HT1080 (cell line): ENCODE data around the gene CTSE. TPM values are rescaled to one million over a fixed set of nuclear protein-coding genes. Genes with fewer than 3 reads are reported as not detected.

Experiments
- DNase-seq: peaks from one replicate; pipeline ENCODE4 v3.0.0-alpha.2; 2015; ENCODE audit warnings: low read depth
- total RNA-seq: library from RNA; depleted of rRNA; stranded (reverse); fragments of >200 nt; shearing (Covaris generic); gene quantifications from 2 replicates; pipeline ENCODE4 v1.2.3, GENCODE V29; 2014

The CTSE gene
- total RNA-seq, 1 experiment from 2014 or later: 0.34 TPM

- DNase-seq: no peak
These were observed 27.1 kb upstream of the CTSE start for GRCh38 chr1:206050655-206051235.

GRCh38 chr1:206049919-206050600 is 26.4 kb upstream of the CTSE start:
- DNase-seq: no peak

GRCh38 chr1:206049293-206049692 is 25.6 kb upstream of the CTSE start:
- no peak for DNase-seq

- DNase-seq: no peak
These were observed 24.9 kb upstream of the CTSE start for GRCh38 chr1:206048582-206048981.

- DNase-seq: no peak
These were observed 23.6 kb upstream of the CTSE start for GRCh38 chr1:206047271-206047670.

- no peak for DNase-seq
These were observed 17.9 kb upstream of the CTSE start for GRCh38 chr1:206041640-206042039.

- DNase-seq: no peak
These were observed 16.6 kb upstream of the CTSE start for GRCh38 chr1:206040328-206040727.

GRCh38 chr1:206039046-206039973 is 15.6 kb upstream of the CTSE start:
- DNase-seq: no peak

GRCh38 chr1:206037581-206037980 is 13.9 kb upstream of the CTSE start:
- no peak for DNase-seq

GRCh38 chr1:206036663-206037455 is 13.2 kb upstream of the CTSE start:
- no peak for DNase-seq

GRCh38 chr1:206035027-206035426 is 11.3 kb upstream of the CTSE start:
- DNase-seq: no peak

GRCh38 chr1:206032380-206033140 is 8.9 kb upstream of the CTSE start:
- no peak for DNase-seq

- peak; percentile 64 for DNase-seq
These were observed 7.0 kb upstream of the CTSE start for GRCh38 chr1:206030714-206031113.

GRCh38 chr1:206030191-206030590 is 6.5 kb upstream of the CTSE start:
- DNase-seq: no peak

GRCh38 chr1:206029484-206029883 is 5.8 kb upstream of the CTSE start:
- DNase-seq: no peak

- no peak for DNase-seq
These were observed 1.7 kb upstream of the CTSE start for GRCh38 chr1:206025283-206025820.

GRCh38 chr1:206022766-206023165 is 929 bp downstream of the CTSE start:
- DNase-seq: no peak

GRCh38 chr1:206021626-206022365 is 1.9 kb downstream of the CTSE start:
- DNase-seq: peak; percentile 87

- no peak for DNase-seq
These were observed 2.6 kb downstream of the CTSE start for GRCh38 chr1:206021008-206021625.
